Prostate gland (tissue), 2 donors: ENCODE results near the gene PRTG.

ENCODE experiments used
- POLR2A ChIP-seq: fragments of 450-650 bp; IDR thresholded peaks from one replicate; pipeline ENCODE4 v1.6.1; 2016; ENCODE audit warnings: antibody characterized with exemption, mild to moderate bottlenecking
- POLR2AphosphoS5 ChIP-seq: sonication (generic); formaldehyde crosslinking; IDR thresholded peaks from one replicate; pipeline ENCODE4 v1.6.1; 2017; ENCODE audit warnings: antibody characterized with exemption
- TF ChIP-seq, protein P1 (sequence below), 4 experiments: fragments of 200-600 bp in 2 of 4; fragments of 450-650 bp in 2 of 4; sonication (generic) in 2 of 4; IDR thresholded peaks; 1 replicate in 3 of 4; 2 replicates in 1 of 4; pipeline ENCODE4 v1.5.1; 2016 to 2019; ENCODE audit warnings: antibody characterized with exemption in 4 of 4, mild to moderate bottlenecking in 2 of 4, moderate library complexity in 2 of 4

DNA sequence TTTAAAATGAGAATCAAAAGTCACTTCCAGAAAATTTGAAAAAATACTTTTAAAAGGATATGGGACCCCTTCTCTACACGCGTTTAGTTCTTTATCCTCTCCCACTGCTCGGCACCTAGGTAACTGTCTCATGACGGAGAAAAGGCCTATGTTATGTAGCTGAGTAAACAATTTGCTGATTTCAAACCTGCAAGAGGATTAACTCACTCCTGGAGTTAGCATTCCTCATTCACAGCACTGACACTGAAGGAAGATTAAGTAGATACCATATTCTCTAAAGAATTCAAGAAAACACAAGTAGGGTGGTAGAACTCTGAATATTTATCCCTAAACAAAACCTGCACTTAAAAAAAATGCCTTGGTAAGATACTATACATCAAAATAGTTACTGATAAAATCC lies 124.6 kb downstream of the PRTG start:
- no peak for TF ChIP-seq POLR2AphosphoS5
- TF ChIP-seq, protein P1, sequence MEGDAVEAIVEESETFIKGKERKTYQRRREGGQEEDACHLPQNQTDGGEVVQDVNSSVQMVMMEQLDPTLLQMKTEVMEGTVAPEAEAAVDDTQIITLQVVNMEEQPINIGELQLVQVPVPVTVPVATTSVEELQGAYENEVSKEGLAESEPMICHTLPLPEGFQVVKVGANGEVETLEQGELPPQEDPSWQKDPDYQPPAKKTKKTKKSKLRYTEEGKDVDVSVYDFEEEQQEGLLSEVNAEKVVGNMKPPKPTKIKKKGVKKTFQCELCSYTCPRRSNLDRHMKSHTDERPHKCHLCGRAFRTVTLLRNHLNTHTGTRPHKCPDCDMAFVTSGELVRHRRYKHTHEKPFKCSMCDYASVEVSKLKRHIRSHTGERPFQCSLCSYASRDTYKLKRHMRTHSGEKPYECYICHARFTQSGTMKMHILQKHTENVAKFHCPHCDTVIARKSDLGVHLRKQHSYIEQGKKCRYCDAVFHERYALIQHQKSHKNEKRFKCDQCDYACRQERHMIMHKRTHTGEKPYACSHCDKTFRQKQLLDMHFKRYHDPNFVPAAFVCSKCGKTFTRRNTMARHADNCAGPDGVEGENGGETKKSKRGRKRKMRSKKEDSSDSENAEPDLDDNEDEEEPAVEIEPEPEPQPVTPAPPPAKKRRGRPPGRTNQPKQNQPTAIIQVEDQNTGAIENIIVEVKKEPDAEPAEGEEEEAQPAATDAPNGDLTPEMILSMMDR (IDR thresholded peaks at IDR 0.05), result no peak
- TF ChIP-seq POLR2A, result no peak
